OCI-LY3 (cell line): ENCODE results near the gene CELF2.

Experiments used
- H2AFZ ChIP-seq: fragments of 200-600, 300-600 bp; shearing (Covaris generic); 2 replicates; pipeline ENCODE4 v1.6.0; 2014; ENCODE audit warnings: antibody characterized with exemption, low read depth, low read length
- H3K27ac ChIP-seq: fragments of 200-600, 300-600 bp; sonication (generic); 2 replicates; pipeline ENCODE4 v1.5.1; 2014; ENCODE audit warnings: mild to moderate bottlenecking, low read length, moderate library complexity, mixed read lengths
- H3K27me3 ChIP-seq: fragments of 200-600, 300-600 bp; sonication (generic); 2 replicates; pipeline ENCODE4 v1.6.1; 2014; ENCODE audit warnings: low read depth, low read length, mixed read lengths
- H3K36me3 ChIP-seq: fragments of 200-600, 300-600 bp; sonication (generic); replicated peaks from 2 replicates; pipeline ENCODE3; 2014; ENCODE audit warnings: low read depth, low read length, mixed read lengths
- H3K4me1 ChIP-seq: fragments of 300-600, 200-600 bp; sonication (generic); 2 replicates; pipeline ENCODE4 v1.6.1; 2014; ENCODE audit warnings: low read length, mixed read lengths
- H3K4me2 ChIP-seq: fragments of 200-600, 300-600 bp; sonication (generic); 2 replicates; pipeline ENCODE4 v1.6.1; 2014; ENCODE audit warnings: low read length, mixed read lengths
- H3K4me3 ChIP-seq: fragments of 300-600, 200-600 bp; sonication (generic); 2 replicates; pipeline ENCODE4 v1.5.1; 2014; ENCODE audit warnings: antibody characterized with exemption, mild to moderate bottlenecking, low read length, moderate library complexity
- H3K79me2 ChIP-seq: fragments of 300-600, 200-600 bp; shearing (Covaris generic); 2 replicates; pipeline ENCODE4 v1.6.1; 2014; ENCODE audit warnings: mild to moderate bottlenecking, low read length, mixed read lengths
- H3K9ac ChIP-seq: fragments of 300-600, 200-600 bp; shearing (Covaris generic); 2 replicates; pipeline ENCODE4 v1.6.0; 2014; ENCODE audit warnings: mild to moderate bottlenecking, low read length, moderate library complexity
- H3K9me3 ChIP-seq: fragments of 200-600, 300-600 bp; shearing (Covaris generic); 2 replicates; pipeline ENCODE4 v1.6.1; 2014; ENCODE audit warnings: low read length, mixed read lengths; ENCODE audit not compliant: insufficient read depth
- H4K20me1 ChIP-seq: fragments of 200-600, 300-600 bp; sonication (generic); 2 replicates; pipeline ENCODE4 v1.6.1; 2016; ENCODE audit warnings: low read length, mixed read lengths; ENCODE audit not compliant: insufficient read depth
- EZH2phosphoT487 ChIP-seq: fragments of 200-600 bp; shearing (Covaris generic); IDR thresholded peaks from 2 replicates; pipeline ENCODE4 v1.6.1; 2018; ENCODE audit warnings: antibody characterized with exemption, mixed run types, low read depth
- TF ChIP-seq, protein P1 (sequence below): fragments of 200-600, 300-600 bp; sonication (generic); IDR thresholded peaks from 2 replicates; pipeline ENCODE4 v1.5.1; 2014; ENCODE audit warnings: antibody characterized with exemption, low read length, low read depth

CELF2 gene

GRCh38 chr10:11150231-11150731 lies 132.6 kb downstream of the CELF2 start:
- Histone ChIP-seq H3K4me1 (peaks cover 12% of the 10 kb centered on the region), H3K27ac (no peak overlapping the region), H2AFZ (no peak overlapping the region), H3K36me3 (no peaks in the 10 kb centered on the region), H3K9ac (no peak overlapping the region), H3K27me3 (peaks cover 52% of the 10 kb centered on the region), H4K20me1 (no peaks in the 10 kb centered on the region), H3K79me2 (no peaks in the 10 kb centered on the region), H3K4me3 (no peak overlapping the region), H3K9me3 (no peaks in the 10 kb centered on the region), H3K4me2 (no peak overlapping the region)
- TF ChIP-seq, protein P1, sequence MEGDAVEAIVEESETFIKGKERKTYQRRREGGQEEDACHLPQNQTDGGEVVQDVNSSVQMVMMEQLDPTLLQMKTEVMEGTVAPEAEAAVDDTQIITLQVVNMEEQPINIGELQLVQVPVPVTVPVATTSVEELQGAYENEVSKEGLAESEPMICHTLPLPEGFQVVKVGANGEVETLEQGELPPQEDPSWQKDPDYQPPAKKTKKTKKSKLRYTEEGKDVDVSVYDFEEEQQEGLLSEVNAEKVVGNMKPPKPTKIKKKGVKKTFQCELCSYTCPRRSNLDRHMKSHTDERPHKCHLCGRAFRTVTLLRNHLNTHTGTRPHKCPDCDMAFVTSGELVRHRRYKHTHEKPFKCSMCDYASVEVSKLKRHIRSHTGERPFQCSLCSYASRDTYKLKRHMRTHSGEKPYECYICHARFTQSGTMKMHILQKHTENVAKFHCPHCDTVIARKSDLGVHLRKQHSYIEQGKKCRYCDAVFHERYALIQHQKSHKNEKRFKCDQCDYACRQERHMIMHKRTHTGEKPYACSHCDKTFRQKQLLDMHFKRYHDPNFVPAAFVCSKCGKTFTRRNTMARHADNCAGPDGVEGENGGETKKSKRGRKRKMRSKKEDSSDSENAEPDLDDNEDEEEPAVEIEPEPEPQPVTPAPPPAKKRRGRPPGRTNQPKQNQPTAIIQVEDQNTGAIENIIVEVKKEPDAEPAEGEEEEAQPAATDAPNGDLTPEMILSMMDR: no peak
- no peak for TF ChIP-seq EZH2phosphoT487

DNA sequence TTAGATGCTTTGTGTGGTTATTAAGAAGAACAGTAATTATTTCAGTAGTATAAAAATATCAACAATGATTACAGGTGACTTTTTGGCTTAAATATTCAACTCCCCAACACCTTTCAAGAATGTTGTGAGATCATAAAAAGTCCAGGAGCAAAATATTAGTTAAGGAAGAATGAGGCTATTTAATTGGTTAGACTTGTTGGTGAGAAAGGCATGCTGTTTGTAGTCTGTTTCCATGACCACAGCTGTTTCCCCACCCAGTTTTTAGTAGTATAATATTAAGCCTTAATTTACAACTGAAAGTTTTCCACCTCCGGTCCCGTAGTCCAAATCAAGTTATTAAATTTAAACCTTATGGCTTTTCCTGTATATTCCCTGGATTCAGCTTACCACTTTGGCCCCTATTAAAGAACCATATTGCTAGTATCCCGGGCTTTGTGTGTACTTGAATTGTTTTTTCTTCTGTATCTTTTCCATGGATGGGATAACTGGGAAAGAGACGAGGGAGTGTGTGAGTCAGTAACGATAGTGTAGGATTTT lies 133.3 kb downstream of the CELF2 start:
- Histone ChIP-seq H3K4me1 (peaks cover 5% of the 10 kb centered on the region; the same call in 1 of the 2 replicates), H3K4me2 (no peak overlapping the region), H3K27ac (no peak overlapping the region), H3K27me3 (peaks cover 57% of the 10 kb centered on the region), H2AFZ (no peak overlapping the region), H3K36me3 (no peaks in the 10 kb centered on the region), H3K9me3 (no peaks in the 10 kb centered on the region), H3K9ac (no peak overlapping the region), H3K79me2 (no peaks in the 10 kb centered on the region), H3K4me3 (no peak overlapping the region), H4K20me1 (no peaks in the 10 kb centered on the region)
- TF ChIP-seq EZH2phosphoT487: no peak
- TF ChIP-seq, protein P1: no peak

DNA sequence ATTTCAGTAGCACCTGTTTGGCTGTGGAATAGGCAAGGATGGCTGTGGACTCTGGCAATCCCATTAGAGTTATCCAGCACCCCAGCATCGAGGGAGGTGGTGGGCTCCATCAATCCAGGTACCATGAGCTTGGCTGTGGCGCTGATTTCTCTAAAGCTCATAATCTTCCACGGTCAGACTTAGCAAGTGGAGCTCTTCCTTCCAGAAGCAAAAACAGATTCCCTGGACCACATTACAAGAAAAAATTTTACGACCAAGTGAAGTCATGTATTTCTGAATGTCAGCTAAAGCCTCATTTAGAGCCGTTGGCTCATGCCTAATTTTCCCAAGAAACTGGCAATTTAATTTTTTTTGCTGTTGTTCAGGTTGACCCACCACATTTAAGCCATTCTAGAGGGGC lies 135.1 kb downstream of the CELF2 start:
- no peak for TF ChIP-seq EZH2phosphoT487
- TF ChIP-seq, protein P1: no peak
- H3K79me2 ChIP-seq: no peaks in the 10 kb centered on the region
- no peak overlapping the region for H2AFZ ChIP-seq
- no peak overlapping the region for H3K9ac ChIP-seq
- H3K4me2 ChIP-seq: no peak overlapping the region
- H3K27me3 ChIP-seq: peaks cover 57% of the 10 kb centered on the region
- peaks cover 3% of the 10 kb centered on the region; the same call in 1 of the 2 replicates for H3K4me1 ChIP-seq
- no peak overlapping the region for H3K4me3 ChIP-seq
- H3K27ac ChIP-seq: no peak overlapping the region
- no peaks in the 10 kb centered on the region for H3K9me3 ChIP-seq
- no peaks in the 10 kb centered on the region for H4K20me1 ChIP-seq
- H3K36me3 ChIP-seq: no peaks in the 10 kb centered on the region

GRCh38 chr10:11153245-11153644 lies 135.6 kb downstream of the CELF2 start:
- Histone ChIP-seq H3K4me1 (no peaks in the 10 kb centered on the region), H3K27ac (no peak overlapping the region), H3K9me3 (no peaks in the 10 kb centered on the region), H3K4me2 (no peak overlapping the region), H3K9ac (no peak overlapping the region), H4K20me1 (no peaks in the 10 kb centered on the region), H3K4me3 (no peak overlapping the region), H3K27me3 (peaks cover 57% of the 10 kb centered on the region), H3K36me3 (no peaks in the 10 kb centered on the region), H2AFZ (no peak overlapping the region), H3K79me2 (no peaks in the 10 kb centered on the region)
- no peak for TF ChIP-seq EZH2phosphoT487
- TF ChIP-seq, protein P1: no peak
